B cell (primary cell): ENCODE results near the gene MAPK10. TPM values are rescaled to one million over a fixed set of nuclear protein-coding genes. Genes with fewer than 3 reads are reported as not detected.

Source experiments
- ATAC-seq: fragments of 200-7000 bp; cut with Tn5 transposase; one replicate; pipeline ENCODE4 v1.10.0; 2021; ENCODE audit warnings: low read depth, mild to moderate bottlenecking, moderate number of reproducible peaks, moderate library complexity
- CTCF ChIA-PET: fragments of 350-600 bp; sonication (Branson Sonifier 250); formaldehyde crosslinking; loops from one replicate; lab custom pipeline; 2021; ENCODE audit warnings: antibody characterized with exemption, inconsistent platforms; lab: Charles Lee
- POLR2A ChIA-PET: fragments of 350-600 bp; sonication (Branson Sonifier 250); formaldehyde crosslinking; loops from one replicate; lab custom pipeline; 2021; ENCODE audit warnings: antibody characterized with exemption; lab: Charles Lee
- DNase-seq: peaks from one replicate; pipeline ENCODE4 v3.0.0; 2013
- H2AFZ ChIP-seq: 2 replicates; pipeline ENCODE4 v1.6.1; 2012; ENCODE audit warnings: mild to moderate bottlenecking, low read depth, low read length; ENCODE audit not compliant: insufficient read depth, poor library complexity, severe bottlenecking
- H3K27ac ChIP-seq, 2 donors: 1 replicate in 1 of 2; 2 replicates in 1 of 2; pipeline ENCODE4 v1.5.1; 2012 to 2013; ENCODE audit warnings: low read length in 2 of 2, mild to moderate bottlenecking in 2 of 2, moderate library complexity in 1 of 2
- H3K27me3 ChIP-seq, 4 experiments: fragments of 200-600 bp in 1 of 4; sonication (generic) in 1 of 4; replicated peaks in 1 of 4; 1 replicate in 2 of 4; 2 replicates in 2 of 4; pipeline versions ENCODE4 v1.6.1 to v1.7.0; 2013 to 2016; ENCODE audit warnings: low read length in 3 of 4, mild to moderate bottlenecking in 2 of 4, mixed read lengths in 1 of 4, moderate library complexity in 1 of 4; ENCODE audit not compliant: insufficient read depth in 4 of 4, control insufficient read depth in 3 of 4; ENCODE audit errors: control extremely low read depth in 1 of 4
- H3K36me3 ChIP-seq, 2 experiments: replicated peaks in 1 of 2; 1 replicate in 1 of 2; 2 replicates in 1 of 2; pipeline versions ENCODE4 v1.6.1 to v1.7.1; 2013; ENCODE audit warnings: low read length in 1 of 2; ENCODE audit not compliant: insufficient read depth in 2 of 2, control insufficient read depth in 1 of 2; ENCODE audit errors: control extremely low read depth in 1 of 2, extremely low read depth in 1 of 2
- H3K4me1 ChIP-seq, 2 donors: fragments of 200-600 bp in 1 of 2; sonication (generic) in 1 of 2; 1 replicate in 1 of 2; 2 replicates in 1 of 2; pipeline versions ENCODE4 v1.5.1 to v1.6.1; 2013 to 2017; ENCODE audit warnings: low read length in 2 of 2; ENCODE audit not compliant: control insufficient read depth in 2 of 2, insufficient read depth in 2 of 2
- H3K4me2 ChIP-seq: replicated peaks from 2 replicates; pipeline ENCODE3; 2012; ENCODE audit warnings: mild to moderate bottlenecking, low read depth, low read length; ENCODE audit not compliant: poor library complexity, severe bottlenecking
- H3K4me3 ChIP-seq, 5 experiments: fragments of 200-600 bp in 1 of 5; sonication (generic) in 1 of 5; 1 replicate in 3 of 5; 2 replicates in 2 of 5; pipeline versions ENCODE4 v1.5.1 to v1.7.0; 2011 to 2016; ENCODE audit warnings: low read length in 4 of 5, mild to moderate bottlenecking in 4 of 5, low read depth in 2 of 5, control low read depth in 1 of 5, moderate library complexity in 1 of 5; ENCODE audit not compliant: insufficient read depth in 1 of 5; ENCODE audit errors: control extremely low read depth in 1 of 5, extremely low read depth in 1 of 5
- H3K79me2 ChIP-seq: fragments of 200-600 bp; sonication (generic); one replicate; pipeline ENCODE4 v1.6.0; 2016; ENCODE audit warnings: low read length; ENCODE audit not compliant: control insufficient read depth, insufficient read depth
- H3K9ac ChIP-seq: fragments of 200-600 bp; sonication (generic); 2 replicates; pipeline ENCODE4 v1.6.1; 2017; ENCODE audit warnings: mild to moderate bottlenecking, low read length, moderate library complexity
- H3K9me3 ChIP-seq, 3 donors: one replicate each; pipeline versions ENCODE4 v1.6.1 to v1.7.1; 2013; ENCODE audit warnings: low read length in 2 of 3; ENCODE audit not compliant: control insufficient read depth in 2 of 3, insufficient read depth in 1 of 3; ENCODE audit errors: control extremely low read depth in 1 of 3
- H4K20me1 ChIP-seq: 2 replicates; pipeline ENCODE4 v1.6.0; 2012; ENCODE audit warnings: mild to moderate bottlenecking, low read length; ENCODE audit not compliant: insufficient read depth, control insufficient read depth, poor library complexity, severe bottlenecking
- H3K27ac Mint-ChIP-seq: one replicate; pipeline ENCODE4 v1.8.0; 2021; ENCODE audit warnings: mixed read lengths
- H3K27me3 Mint-ChIP-seq: one replicate; pipeline ENCODE4 v1.8.0; 2021; ENCODE audit warnings: mixed read lengths
- H3K4me1 Mint-ChIP-seq: one replicate; pipeline ENCODE4 v1.8.0; 2021; ENCODE audit warnings: mixed read lengths
- H3K4me3 Mint-ChIP-seq: one replicate; pipeline ENCODE4 v1.8.0; 2021; ENCODE audit warnings: mixed read lengths
- H3K9me3 Mint-ChIP-seq: one replicate; pipeline ENCODE4 v1.8.0; 2022; ENCODE audit warnings: mixed read lengths; ENCODE audit not compliant: insufficient read depth
- CTCF ChIP-seq: fragments of 200-600 bp; IDR thresholded peaks from one replicate; pipeline ENCODE4 v1.8.0; 2022; ENCODE audit warnings: antibody characterized with exemption, mild to moderate bottlenecking
- EZH2 ChIP-seq: IDR thresholded peaks from 2 replicates; pipeline ENCODE4 v1.6.1; 2012; ENCODE audit warnings: borderline replicate concordance, low read depth, mild to moderate bottlenecking, moderate library complexity, low read length; ENCODE audit not compliant: insufficient read depth, poor library complexity, severe bottlenecking
- WGBS: methylation state at CpG from one replicate; pipeline ENCODE4 v1.1.5; 2013; ENCODE audit warnings: missing lambda C conversion rate; ENCODE audit not compliant: insufficient coverage; 5-methylcytosine and 5-hydroxymethylcytosine counted together
- intact Hi-C: fragments of 100-400 bp; cut with micrococcal nuclease; formaldehyde crosslinking; loops from one replicate; pipeline ENCODE4 v1.10.0; 2022
- polyA plus RNA-seq: library from polyadenylated mRNA; depleted of rRNA; stranded (reverse); fragments of >200 nt; gene quantifications from 2 replicates; pipeline ENCODE4 v1.2.3, GENCODE V29; 2012
- total RNA-seq, 2 donors: library from RNA; stranded (reverse); fragments of 120-200 nt in 1 of 2; gene quantifications; 1 replicate in 1 of 2; 2 replicates in 1 of 2; pipeline versions ENCODE4 v1.2.3 to v1.2.4, GENCODE V29; 2013 to 2022

MAPK10 gene
- total and polyA plus RNA-seq, 2 donors (not counting 1 experiment from before 2014, with no cell fraction given), result 0.03 to 3.1 TPM

- CTCF ChIA-PET, result no interaction called here
- POLR2A ChIA-PET, result no interaction called here
- no peak for ATAC-seq
- DNase-seq, result no peak
- H3K27me3 Mint-ChIP-seq, result no peaks in the 10 kb centered on the region
- peaks cover 12% of the 10 kb centered on the region for H3K4me1 Mint-ChIP-seq
- no CpG with 5 or more reads among the region's 4 CpGs for WGBS
- TF ChIP-seq EZH2, result no peak
- no peak for TF ChIP-seq CTCF
- H3K4me3 Mint-ChIP-seq, result no peak overlapping the region
- Histone ChIP-seq H4K20me1 (no peaks in the 10 kb centered on the region), H3K27ac (no peak overlapping the region), H3K79me2 (no peaks in the 10 kb centered on the region), H3K9ac (no peak overlapping the region), H2AFZ (no peak overlapping the region), H3K27me3 (no peaks in the 10 kb centered on the region), H3K4me3 (no peak overlapping the region), H3K4me2 (no peak overlapping the region), H3K4me1 (peaks cover 15% of the 10 kb centered on the region in 2 donors), H3K36me3 (no peaks in the 10 kb centered on the region), H3K9me3 (no peaks in the 10 kb centered on the region)
- intact Hi-C loops, result no loop called here
- no peak overlapping the region for H3K27ac Mint-ChIP-seq
- no peaks in the 10 kb centered on the region for H3K9me3 Mint-ChIP-seq
These were observed 346.2 kb downstream of the MAPK10 start for GRCh38 chr4:86013621-86014020.

- H3K36me3 ChIP-seq, result no peaks in the 10 kb centered on the region
- Mint-ChIP-seq H3K27me3 (no peaks in the 10 kb centered on the region), H3K4me1 (peaks cover 12% of the 10 kb centered on the region), H3K9me3 (no peaks in the 10 kb centered on the region), H3K27ac (no peak overlapping the region), H3K4me3 (no peak overlapping the region)
- no peak overlapping the region for H3K9ac ChIP-seq
- H3K79me2 ChIP-seq, result no peaks in the 10 kb centered on the region
- TF ChIP-seq CTCF, result no peak
- WGBS, result no CpG with 5 or more reads among the region's 1 CpG
- DNase-seq, result no peak
- H3K4me1 ChIP-seq, result peaks cover 15% of the 10 kb centered on the region in 2 donors
- H2AFZ ChIP-seq, result no peak overlapping the region
- ChIA-PET POLR2A (no interaction called here), CTCF (no interaction called here)
- intact Hi-C loops, result no loop called here
- no peak overlapping the region for H3K4me3 ChIP-seq
- H3K27me3 ChIP-seq, result no peaks in the 10 kb centered on the region
- ATAC-seq, result no peak
- H4K20me1 ChIP-seq, result no peaks in the 10 kb centered on the region
- H3K27ac ChIP-seq, result no peak overlapping the region
- H3K9me3 ChIP-seq, result no peaks in the 10 kb centered on the region
- H3K4me2 ChIP-seq, result no peak overlapping the region
These were observed 348.7 kb downstream of the MAPK10 start for GRCh38 chr4:86011117-86011516.
